GM19395 (cell line): ENCODE data around the gene HBZ.
"Not testable (repeated sequence)": the region's sequence is repeated elsewhere in the genome, so short reads cannot be mapped to it uniquely, and the experiment has no call there.

Experiments
- ATAC-seq: cut with Tn5 transposase; IDR thresholded peaks from one replicate; pipeline ENCODE4 v1.9.1; 2021; ENCODE audit warnings: mild to moderate bottlenecking, moderate library complexity; ENCODE audit not compliant: unreplicated experiment

Gene HBZ

DNA sequence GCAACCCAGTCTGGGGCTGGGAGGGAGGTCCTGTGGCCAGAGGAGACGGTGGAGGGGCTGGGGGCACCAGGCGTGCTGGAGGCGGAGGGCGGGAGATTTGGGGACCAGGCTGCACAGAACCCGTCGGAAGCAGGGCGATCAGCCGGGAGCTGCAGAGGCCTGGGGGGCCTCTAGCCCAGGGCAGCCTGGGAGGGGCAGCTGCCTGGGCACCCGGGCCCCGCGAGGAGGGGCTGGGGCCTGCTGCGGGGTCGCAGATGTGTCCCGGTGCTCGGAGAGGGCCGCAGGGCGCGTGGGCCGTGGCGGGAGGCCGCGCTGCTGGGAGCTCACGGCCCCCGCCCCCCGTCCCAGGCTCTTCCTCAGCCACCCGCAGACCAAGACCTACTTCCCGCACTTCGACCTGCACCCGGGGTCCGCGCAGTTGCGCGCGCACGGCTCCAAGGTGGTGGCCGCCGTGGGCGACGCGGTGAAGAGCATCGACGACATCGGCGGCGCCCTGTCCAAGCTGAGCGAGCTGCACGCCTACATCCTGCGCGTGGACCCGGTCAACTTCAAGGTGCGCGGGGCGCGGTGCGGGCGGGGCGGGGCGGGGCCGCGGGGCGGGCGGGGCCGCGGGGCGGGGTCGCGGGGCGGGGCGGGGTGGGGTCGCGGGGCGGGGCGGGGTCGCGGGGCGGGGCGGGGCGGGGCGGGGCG, 11.8 kb downstream of the HBZ start:
- ATAC-seq, result not testable (repeated sequence)

DNA sequence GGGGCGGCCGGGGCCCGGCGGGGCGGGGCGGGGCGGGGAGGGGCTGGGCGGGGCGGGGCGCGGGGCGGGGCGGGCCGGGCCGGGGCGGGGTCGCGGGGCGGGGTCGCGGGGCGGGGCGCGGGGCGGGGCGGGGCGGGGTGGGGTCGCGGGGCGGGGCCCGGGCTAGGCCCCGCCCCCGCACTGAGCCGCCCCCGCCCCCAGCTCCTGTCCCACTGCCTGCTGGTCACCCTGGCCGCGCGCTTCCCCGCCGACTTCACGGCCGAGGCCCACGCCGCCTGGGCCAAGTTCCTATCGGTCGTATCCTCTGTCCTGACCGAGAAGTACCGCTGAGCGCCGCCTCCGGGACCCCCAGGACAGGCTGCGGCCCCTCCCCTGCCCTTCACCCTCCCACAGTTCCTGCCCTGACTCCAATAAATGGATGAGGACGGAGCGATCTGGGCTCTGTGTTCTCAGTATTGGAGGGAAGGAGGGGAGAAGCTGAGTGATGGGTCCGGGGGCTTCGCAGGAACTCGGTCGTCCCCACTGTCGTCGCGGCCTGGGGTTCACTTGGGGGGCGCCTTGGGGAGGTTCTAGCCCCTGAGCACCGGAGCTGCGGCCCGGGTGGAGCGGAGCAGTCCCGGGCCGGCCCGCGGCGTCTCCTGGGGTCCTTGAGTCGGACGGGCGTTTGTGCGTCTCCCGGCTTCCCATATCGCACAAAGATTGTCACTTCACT, 12.5 kb downstream of the HBZ start:
- no peak for ATAC-seq

DNA sequence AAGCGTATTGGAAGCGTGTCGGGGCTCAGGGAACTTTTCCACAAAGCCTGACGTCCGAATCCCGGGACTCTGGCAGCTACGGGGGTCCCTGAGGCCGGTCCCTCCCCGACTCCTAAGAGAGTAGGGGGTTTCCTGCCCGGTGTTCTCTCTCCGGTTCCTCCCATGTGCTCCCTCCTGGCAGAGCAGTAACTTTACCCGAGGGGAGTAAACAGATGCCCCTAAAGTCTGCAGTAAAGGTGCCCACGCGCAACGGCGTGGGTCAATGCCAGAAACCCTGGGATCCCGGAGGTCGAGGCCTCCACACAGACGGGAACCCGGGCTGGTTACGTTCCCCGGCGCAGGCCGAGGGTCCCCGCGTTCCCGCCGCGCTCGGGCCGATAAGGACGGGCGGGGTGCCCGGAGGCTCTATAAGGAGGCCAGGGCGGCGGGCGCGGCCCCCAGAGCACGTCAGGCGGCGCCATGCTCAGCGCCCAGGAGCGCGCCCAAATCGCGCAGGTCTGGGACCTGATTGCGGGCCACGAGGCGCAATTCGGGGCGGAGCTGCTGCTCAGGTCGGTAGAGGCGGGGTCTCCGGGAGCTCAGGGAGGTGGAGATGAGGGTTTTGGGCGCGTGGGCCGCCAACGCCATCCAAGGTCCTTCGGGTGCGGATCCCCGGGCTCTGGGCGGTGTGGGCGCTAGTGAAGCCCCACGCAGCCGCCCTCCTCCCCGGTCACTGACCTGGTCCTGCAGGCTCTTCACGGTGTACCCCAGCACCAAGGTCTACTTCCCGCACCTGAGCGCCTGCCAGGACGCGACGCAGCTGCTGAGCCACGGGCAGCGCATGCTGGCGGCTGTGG, 13.3 kb downstream of the HBZ start, which contains the start of gene HBM:
Gene HBM (plus strand): TSS at position 440 of the 836 bp plus-strand sequence. CDS start 20 bp downstream, at position 460.
- ATAC-seq, result no peak

DNA sequence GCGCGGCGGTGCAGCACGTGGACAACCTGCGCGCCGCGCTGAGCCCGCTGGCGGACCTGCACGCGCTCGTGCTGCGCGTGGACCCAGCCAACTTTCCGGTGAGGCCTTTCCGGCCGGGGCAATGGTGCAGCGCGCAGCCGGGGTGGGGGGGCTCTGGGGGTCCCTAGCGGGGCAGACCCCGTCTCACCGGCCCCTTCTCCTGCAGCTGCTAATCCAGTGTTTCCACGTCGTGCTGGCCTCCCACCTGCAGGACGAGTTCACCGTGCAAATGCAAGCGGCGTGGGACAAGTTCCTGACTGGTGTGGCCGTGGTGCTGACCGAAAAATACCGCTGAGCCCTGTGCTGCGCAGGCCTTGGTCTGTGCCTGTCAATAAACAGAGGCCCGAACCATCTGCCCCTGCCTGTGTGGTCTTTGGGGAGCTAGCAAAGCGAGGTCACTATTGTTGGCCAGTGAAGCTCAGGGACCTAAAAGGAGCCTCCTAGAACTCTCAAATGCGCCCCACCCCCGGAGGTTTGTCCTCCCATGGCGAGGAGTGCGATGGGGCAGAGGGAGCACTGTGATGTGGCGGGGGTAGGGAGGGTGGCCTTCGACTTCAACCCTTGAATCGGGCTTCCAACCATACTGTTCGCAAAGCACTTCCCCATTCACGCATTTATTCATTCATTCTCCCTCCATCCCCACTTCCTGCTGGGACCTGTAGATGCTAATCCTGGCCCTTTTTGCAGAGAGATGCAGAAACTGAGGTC, 14.1 kb downstream of the HBZ start:
- no peak for ATAC-seq

DNA sequence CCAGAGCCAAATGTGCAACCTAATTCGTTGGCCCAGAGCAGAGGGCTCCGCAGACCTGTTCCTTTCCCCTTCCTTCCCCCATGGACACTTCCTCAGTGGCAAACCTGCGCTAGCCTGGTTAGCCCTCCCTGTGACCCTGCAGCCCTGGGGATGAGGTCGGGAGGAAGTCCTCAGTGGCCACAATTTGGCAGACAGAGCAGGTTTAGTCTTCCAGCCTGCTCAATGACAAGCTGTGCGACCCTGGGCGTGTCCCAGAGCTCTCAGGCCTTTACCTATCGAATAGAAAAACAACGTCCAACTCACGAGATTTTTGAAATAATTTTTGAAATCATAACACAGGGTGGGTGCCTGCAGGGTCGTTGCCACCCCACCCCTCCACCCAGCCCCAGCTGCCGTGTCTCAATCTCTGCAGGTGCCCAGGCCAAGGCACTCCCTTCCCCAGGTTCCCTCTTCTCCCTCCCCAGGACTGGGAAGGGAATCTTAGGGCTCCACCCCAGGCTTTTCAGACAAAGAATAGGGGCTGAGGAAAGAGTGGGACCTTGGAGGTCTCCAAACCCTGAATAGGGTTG, 14.8 kb downstream of the HBZ start:
- ATAC-seq, result no peak

DNA sequence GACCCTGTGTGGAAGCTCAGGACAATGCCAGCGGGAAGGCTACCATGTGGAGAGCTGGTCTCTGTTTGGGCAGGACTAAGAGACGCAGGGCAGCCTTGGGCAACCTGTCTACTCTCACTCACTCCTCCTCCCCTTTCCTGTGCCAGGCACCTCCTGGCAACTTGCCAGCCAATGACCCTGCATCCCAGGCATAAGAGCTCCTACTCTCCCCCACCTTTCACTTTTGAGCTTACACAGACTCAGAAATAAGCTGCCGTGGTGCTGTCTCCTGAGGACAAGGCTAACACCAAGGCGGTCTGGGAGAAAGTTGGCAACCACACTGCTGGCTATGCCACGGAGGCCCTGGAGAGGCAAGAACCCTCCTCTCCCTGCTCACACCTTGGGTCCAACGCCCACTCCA, 16.0 kb downstream of the HBZ start:
- no peak for ATAC-seq

DNA sequence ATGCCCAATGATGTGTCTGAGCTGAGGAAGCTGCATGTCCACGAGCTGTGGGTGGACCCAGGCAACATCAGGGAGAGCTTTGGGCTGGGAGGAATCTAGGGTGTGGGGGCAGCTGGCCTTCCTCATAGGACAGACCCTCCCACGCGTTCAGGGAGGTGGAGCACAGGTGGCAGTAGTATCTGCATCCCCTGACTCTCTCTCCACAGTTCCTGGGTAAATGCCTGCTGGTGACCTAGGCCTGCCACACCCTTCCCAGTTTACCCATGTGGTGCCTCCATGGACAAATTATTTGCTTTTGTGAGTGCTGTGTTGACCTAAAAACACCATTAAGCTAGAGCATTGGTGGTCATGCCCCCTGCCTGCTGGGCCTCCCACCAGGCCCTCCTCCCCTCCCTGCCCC, 16.6 kb downstream of the HBZ start:
- no peak for ATAC-seq

DNA sequence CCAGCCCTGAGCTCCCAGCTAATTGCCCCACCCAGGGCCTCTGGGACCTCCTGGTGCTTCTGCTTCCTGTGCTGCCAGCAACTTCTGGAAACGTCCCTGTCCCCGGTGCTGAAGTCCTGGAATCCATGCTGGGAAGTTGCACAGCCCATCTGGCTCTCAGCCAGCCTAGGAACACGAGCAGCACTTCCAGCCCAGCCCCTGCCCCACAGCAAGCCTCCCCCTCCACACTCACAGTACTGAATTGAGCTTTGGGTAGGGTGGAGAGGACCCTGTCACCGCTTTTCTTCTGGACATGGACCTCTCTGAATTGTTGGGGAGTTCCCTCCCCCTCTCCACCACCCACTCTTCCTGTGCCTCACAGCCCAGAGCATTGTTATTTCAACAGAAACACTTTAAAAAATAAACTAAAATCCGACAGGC, 17.7 kb downstream of the HBZ start:
- not testable (repeated sequence) for ATAC-seq

DNA sequence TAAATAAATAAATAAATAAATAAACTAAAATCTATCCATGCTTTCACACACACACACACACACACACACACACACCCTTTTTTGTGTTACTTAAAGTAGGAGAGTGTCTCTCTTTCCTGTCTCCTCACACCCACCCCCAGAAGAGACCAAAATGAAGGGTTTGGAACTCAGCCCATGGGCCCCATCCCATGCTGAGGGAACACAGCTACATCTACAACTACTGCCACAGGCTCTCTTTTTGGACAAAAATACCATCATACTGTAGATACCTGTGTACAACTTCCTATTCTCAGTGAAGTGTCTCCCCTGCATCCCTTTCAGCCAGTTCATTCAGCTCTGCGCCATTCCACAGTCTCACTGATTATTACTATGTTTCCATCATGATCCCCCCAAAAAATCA, 18.3 kb downstream of the HBZ start:
- no peak for ATAC-seq

DNA sequence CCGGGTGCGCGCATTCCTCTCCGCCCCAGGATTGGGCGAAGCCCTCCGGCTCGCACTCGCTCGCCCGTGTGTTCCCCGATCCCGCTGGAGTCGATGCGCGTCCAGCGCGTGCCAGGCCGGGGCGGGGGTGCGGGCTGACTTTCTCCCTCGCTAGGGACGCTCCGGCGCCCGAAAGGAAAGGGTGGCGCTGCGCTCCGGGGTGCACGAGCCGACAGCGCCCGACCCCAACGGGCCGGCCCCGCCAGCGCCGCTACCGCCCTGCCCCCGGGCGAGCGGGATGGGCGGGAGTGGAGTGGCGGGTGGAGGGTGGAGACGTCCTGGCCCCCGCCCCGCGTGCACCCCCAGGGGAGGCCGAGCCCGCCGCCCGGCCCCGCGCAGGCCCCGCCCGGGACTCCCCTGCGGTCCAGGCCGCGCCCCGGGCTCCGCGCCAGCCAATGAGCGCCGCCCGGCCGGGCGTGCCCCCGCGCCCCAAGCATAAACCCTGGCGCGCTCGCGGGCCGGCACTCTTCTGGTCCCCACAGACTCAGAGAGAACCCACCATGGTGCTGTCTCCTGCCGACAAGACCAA, 20.0 kb downstream of the HBZ start, which contains the start of gene HBA2:
Gene HBA2 (plus strand): TSS at position 503 of the 568 bp plus-strand sequence. CDS start 37 bp downstream, at position 540.
- not testable (repeated sequence) for ATAC-seq

DNA sequence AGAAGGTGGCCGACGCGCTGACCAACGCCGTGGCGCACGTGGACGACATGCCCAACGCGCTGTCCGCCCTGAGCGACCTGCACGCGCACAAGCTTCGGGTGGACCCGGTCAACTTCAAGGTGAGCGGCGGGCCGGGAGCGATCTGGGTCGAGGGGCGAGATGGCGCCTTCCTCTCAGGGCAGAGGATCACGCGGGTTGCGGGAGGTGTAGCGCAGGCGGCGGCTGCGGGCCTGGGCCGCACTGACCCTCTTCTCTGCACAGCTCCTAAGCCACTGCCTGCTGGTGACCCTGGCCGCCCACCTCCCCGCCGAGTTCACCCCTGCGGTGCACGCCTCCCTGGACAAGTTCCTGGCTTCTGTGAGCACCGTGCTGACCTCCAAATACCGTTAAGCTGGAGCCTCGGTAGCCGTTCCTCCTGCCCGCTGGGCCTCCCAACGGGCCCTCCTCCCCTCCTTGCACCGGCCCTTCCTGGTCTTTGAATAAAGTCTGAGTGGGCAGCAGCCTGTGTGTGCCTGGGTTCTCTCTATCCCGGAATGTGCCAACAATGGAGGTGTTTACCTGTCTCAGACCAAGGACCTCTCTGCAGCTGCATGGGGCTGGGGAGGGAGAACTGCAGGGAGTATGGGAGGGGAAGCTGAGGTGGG, 20.9 kb downstream of the HBZ start:
- not testable (repeated sequence) for ATAC-seq

DNA sequence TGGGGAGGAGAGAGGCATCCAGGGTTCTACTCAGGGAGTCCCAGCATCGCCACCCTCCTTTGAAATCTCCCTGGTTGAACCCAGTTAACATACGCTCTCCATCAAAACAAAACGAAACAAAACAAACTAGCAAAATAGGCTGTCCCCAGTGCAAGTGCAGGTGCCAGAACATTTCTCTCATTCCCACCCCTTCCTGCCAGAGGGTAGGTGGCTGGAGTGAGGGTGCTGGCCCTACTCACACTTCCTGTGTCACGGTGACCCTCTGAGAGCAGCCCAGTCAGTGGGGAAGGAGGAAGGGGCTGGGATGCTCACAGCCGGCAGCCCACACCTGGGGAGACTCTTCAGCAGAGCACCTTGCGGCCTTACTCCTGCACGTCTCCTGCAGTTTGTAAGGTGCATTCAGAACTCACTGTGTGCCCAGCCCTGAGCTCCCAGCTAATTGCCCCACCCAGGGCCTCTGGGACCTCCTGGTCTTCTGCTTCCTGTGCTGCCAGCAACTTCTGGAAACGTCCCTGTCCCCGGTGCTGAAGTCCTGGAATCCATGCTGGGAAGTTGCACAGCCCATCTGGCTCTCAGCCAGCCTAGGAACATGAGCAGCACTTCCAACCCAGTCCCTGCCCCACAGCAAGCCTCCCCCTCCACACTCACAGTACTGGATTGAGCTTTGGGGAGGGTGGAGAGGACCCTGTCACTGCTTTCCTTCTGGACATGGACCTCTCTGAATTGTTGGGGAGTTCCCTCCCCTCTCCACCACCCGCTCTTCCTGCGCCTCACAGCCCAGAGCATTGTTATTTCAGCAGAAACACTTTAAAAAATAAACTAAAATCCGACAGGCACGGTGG, 21.7 kb downstream of the HBZ start:
- not testable (repeated sequence) for ATAC-seq

DNA sequence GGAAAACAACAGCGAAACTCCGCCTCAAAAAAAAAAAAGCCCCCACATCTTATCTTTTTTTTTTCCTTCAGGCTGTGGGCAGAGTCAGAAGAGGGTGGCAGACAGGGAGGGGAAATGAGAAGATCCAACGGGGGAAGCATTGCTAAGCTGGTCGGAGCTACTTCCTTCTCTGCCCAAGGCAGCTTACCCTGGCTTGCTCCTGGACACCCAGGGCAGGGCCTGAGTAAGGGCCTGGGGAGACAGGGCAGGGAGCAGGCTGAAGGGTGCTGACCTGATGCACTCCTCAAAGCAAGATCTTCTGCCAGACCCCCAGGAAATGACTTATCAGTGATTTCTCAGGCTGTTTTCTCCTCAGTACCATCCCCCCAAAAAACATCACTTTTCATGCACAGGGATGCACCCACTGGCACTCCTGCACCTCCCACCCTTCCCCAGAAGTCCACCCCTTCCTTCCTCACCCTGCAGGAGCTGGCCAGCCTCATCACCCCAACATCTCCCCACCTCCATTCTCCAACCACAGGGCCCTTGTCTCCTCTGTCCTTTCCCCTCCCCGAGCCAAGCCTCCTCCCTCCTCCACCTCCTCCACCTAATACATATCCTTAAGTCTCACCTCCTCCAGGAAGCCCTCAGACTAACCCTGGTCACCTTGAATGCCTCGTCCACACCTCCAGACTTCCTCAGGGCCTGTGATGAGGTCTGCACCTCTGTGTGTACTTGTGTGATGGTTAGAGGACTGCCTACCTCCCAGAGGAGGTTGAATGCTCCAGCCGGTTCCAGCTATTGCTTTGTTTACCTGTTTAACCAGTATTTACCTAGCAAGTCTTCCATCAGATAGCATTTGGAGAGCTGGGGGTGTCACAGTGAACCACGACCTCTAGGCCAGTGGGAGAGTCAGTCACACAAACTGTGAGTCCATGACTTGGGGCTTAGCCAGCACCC, 22.8 kb downstream of the HBZ start:
- no peak for ATAC-seq

DNA sequence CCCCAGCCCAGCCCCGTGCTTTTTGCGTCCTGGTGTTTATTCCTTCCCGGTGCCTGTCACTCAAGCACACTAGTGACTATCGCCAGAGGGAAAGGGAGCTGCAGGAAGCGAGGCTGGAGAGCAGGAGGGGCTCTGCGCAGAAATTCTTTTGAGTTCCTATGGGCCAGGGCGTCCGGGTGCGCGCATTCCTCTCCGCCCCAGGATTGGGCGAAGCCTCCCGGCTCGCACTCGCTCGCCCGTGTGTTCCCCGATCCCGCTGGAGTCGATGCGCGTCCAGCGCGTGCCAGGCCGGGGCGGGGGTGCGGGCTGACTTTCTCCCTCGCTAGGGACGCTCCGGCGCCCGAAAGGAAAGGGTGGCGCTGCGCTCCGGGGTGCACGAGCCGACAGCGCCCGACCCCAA, 23.6 kb downstream of the HBZ start:
- ATAC-seq, result not testable (repeated sequence)

DNA sequence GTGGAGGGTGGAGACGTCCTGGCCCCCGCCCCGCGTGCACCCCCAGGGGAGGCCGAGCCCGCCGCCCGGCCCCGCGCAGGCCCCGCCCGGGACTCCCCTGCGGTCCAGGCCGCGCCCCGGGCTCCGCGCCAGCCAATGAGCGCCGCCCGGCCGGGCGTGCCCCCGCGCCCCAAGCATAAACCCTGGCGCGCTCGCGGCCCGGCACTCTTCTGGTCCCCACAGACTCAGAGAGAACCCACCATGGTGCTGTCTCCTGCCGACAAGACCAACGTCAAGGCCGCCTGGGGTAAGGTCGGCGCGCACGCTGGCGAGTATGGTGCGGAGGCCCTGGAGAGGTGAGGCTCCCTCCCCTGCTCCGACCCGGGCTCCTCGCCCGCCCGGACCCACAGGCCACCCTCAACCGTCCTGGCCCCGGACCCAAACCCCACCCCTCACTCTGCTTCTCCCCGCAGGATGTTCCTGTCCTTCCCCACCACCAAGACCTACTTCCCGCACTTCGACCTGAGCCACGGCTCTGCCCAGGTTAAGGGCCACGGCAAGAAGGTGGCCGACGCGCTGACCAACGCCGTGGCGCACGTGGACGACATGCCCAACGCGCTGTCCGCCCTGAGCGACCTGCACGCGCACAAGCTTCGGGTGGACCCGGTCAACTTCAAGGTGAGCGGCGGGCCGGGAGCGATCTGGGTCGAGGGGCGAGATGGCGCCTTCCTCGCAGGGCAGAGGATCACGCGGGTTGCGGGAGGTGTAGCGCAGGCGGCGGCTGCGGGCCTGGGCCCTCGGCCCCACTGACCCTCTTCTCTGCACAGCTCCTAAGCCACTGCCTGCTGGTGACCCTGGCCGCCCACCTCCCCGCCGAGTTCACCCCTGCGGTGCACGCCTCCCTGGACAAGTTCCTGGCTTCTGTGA, 24.3 kb downstream of the HBZ start, which contains the start of gene HBA1:
Gene HBA1 (plus strand): TSS at position 204 of the 906 bp plus-strand sequence. CDS start 37 bp downstream, at position 241.
- not testable (repeated sequence) for ATAC-seq

DNA sequence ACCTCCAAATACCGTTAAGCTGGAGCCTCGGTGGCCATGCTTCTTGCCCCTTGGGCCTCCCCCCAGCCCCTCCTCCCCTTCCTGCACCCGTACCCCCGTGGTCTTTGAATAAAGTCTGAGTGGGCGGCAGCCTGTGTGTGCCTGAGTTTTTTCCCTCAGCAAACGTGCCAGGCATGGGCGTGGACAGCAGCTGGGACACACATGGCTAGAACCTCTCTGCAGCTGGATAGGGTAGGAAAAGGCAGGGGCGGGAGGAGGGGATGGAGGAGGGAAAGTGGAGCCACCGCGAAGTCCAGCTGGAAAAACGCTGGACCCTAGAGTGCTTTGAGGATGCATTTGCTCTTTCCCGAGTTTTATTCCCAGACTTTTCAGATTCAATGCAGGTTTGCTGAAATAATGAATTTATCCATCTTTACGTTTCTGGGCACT, 25.0 kb downstream of the HBZ start:
- no peak for ATAC-seq
